Measurements from ENCODE around the gene ARHGAP28. TPM values are rescaled to one million over a fixed set of nuclear protein-coding genes. Genes with fewer than 3 reads are reported as not detected.

The ARHGAP28 gene
- total and polyA plus RNA-seq, 2 of the 13 experiments (the other 11 are each of a cell fraction or from before 2014, with no cell fraction given): not detected

GRCh38 chr18:6755107-6755506, 25.6 kb downstream of the ARHGAP28 start:
- Histone ChIP-seq H3K9ac (ENCODE audit: insufficient read depth, low read depth, low read length) (no peak overlapping the region), H3K9me3 (ENCODE audit: low read length) (no peaks in the 10 kb centered on the region), H3K36me3 (replicated peaks in 1 of 2; ENCODE audit: control insufficient read depth in 1 of 2, insufficient read depth in 2 of 2, low read length in 2 of 2) (no peaks in the 10 kb centered on the region), H2AFZ (ENCODE audit: low read length) (no peak overlapping the region), H3K27ac (ENCODE audit: extremely low read length, insufficient read depth, low read length) (no peak overlapping the region), H3K4me2 (ENCODE audit: low read depth, low read length) (no peak overlapping the region), H3K4me1 (ENCODE audit: insufficient read depth, low read length) (no peaks in the 10 kb centered on the region), H3K27me3 (ENCODE audit: control insufficient read depth in 1 of 2, insufficient read depth in 2 of 2, low read length in 2 of 2) (0 out of 5 replicates have a peak, but pooled peaks cover 0 to 6% of the 10 kb centered on the region in 2 experiments), H3K79me2 (ENCODE audit: insufficient read depth, low read length) (no peaks in the 10 kb centered on the region), H4K20me1 (ENCODE audit: insufficient read depth, low read length) (no peaks in the 10 kb centered on the region), H3K4me3 (replicated peaks in 1 of 3; ENCODE audit: insufficient read depth in 1 of 3, low read depth in 2 of 3, low read length in 3 of 3) (no peak overlapping the region)
- in situ Hi-C loops (cut with HindIII; ENCODE audit: extremely low pct_ligation_motif_present, low pct_unique_long_range_greater_than_20kb) (no loop called here), intact Hi-C loops (cut with micrococcal nuclease; ENCODE audit: unreplicated experiment) (no loop called here)
- ChIA-PET CTCF (ENCODE audit: low intra/inter-chr PET ratio, low total read pairs) (no interaction called here), POLR2A (no interaction called here)
- 34% methylated on average over 5 of the region's 5 CpGs for WGBS (ENCODE audit: low lambda C conversion rate)
- ATAC-seq (no peak), DNase-seq (ENCODE audit: low spot score) (no peak), FAIRE-seq (no peak)
- no TSS peak for BruUV-seq (replicated peaks)
- no peak for TF ChIP-seq YEATS4 (CRISPR knock-in tag; IDR thresholded peaks at IDR 0.05; ENCODE audit: borderline replicate concordance)
- no peak for TF ChIP-seq KMT2A (CRISPR knock-in tag; IDR thresholded peaks at IDR 0.05)
- no peak for TF ChIP-seq ZNF224 (CRISPR knock-in tag; IDR thresholded peaks at IDR 0.05)
- no peak for TF ChIP-seq ZNF704 (CRISPR knock-in tag; IDR thresholded peaks at IDR 0.05; ENCODE audit: borderline replicate concordance)
- TF ChIP-seq ZNF260 (CRISPR knock-in tag; IDR thresholded peaks at IDR 0.05; ENCODE audit: borderline replicate concordance, low read depth): no peak
- no peak for TF ChIP-seq IKZF4 (CRISPR knock-in tag; IDR thresholded peaks at IDR 0.05; ENCODE audit: borderline replicate concordance, low read depth, not compliant biosample characterization)
- TF ChIP-seq DZIP1 (CRISPR knock-in tag; IDR thresholded peaks at IDR 0.05): no peak
- TF ChIP-seq GFI1 (CRISPR knock-in tag; IDR thresholded peaks at IDR 0.05; ENCODE audit: borderline replicate concordance): no peak
- TF ChIP-seq CBX5 (CRISPR knock-in tag; IDR thresholded peaks at IDR 0.05; ENCODE audit: borderline replicate concordance): no peak
- TF ChIP-seq ZNF20 (CRISPR knock-in tag; IDR thresholded peaks at IDR 0.05): no peak
- no peak for TF ChIP-seq KIAA2018 (CRISPR knock-in tag; IDR thresholded peaks at IDR 0.05; ENCODE audit: borderline replicate concordance)
- no peak for TF ChIP-seq ZBTB1 (CRISPR knock-in tag; IDR thresholded peaks at IDR 0.05; ENCODE audit: borderline replicate concordance)
- TF ChIP-seq ZNF780A (CRISPR knock-in tag; IDR thresholded peaks at IDR 0.05): no peak

Data from HepG2 (cell line).